ENCODE data around the gene DPP7. TPM values are rescaled to one million over a fixed set of nuclear protein-coding genes. Genes with fewer than 3 reads are reported as not detected.
A peak's percentile ranks its signal among the peaks of the same experiment; 100 is the strongest.

DPP7 gene
- total and polyA plus RNA-seq, 2 experiments from 2014 or later, result 134 to 145 TPM

- peaks cover 35% of the 10 kb centered on the region for H3K27me3 ChIP-seq (replicated peaks; ENCODE audit: insufficient read depth)
- H3K27ac ChIP-seq, result no peak overlapping the region
- in situ Hi-C loops (cut with MboI), result no loop called here
- no peaks in the 10 kb centered on the region for H3K36me3 ChIP-seq (ENCODE audit: low read depth)
- no peaks in the 10 kb centered on the region for H3K9me2 ChIP-seq (ENCODE audit: insufficient read depth)
- H3K79me2 ChIP-seq (ENCODE audit: insufficient read depth), result no peaks in the 10 kb centered on the region
- TF ChIP-seq EZH2phosphoT487 (IDR thresholded peaks at IDR 0.05; ENCODE audit: insufficient read depth, low read depth), result no peak
- no peak for TF ChIP-seq EZH2 (IDR thresholded peaks at IDR 0.05; ENCODE audit: insufficient read depth, poor library complexity, severe bottlenecking)
- no peak overlapping the region for H3K9ac ChIP-seq
- 54 to 55% methylated on average over 17 of the region's 17 CpGs for WGBS, 2 experiments (ENCODE audit: low coverage in 1 of 2, low lambda C conversion rate in 2 of 2, missing lambda C conversion rate in 2 of 2)
- no peak for DNase-seq
- H3K4me1 ChIP-seq (ENCODE audit: insufficient read depth), result no peaks in the 10 kb centered on the region
- no peaks in the 10 kb centered on the region for H3K9me3 ChIP-seq (ENCODE audit: low read depth)
- no peaks in the 10 kb centered on the region for H3F3A ChIP-seq (ENCODE audit: insufficient read depth)
- H3K4me3 ChIP-seq, result no peak overlapping the region
- H4K20me1 ChIP-seq (ENCODE audit: insufficient read depth), result no peaks in the 10 kb centered on the region
- no peak overlapping the region for H2AFZ ChIP-seq
- H3K4me2 ChIP-seq (ENCODE audit: unreplicated experiment), result no peak overlapping the region
Measured at GRCh38 chr9:137141050-137141810, 26.7 kb upstream of the DPP7 start.

GRCh38 chr9:137140151-137141012, 25.8 kb upstream of the DPP7 start:
- no peaks in the 10 kb centered on the region for H4K20me1 ChIP-seq (ENCODE audit: insufficient read depth)
- no peak overlapping the region for H3K27ac ChIP-seq
- H3K4me2 ChIP-seq (ENCODE audit: unreplicated experiment), result no peak overlapping the region
- no peaks in the 10 kb centered on the region for H3K9me3 ChIP-seq (ENCODE audit: low read depth)
- no peaks in the 10 kb centered on the region for H3K79me2 ChIP-seq (ENCODE audit: insufficient read depth)
- DNase-seq, result no peak
- no peaks in the 10 kb centered on the region for H3K36me3 ChIP-seq (ENCODE audit: low read depth)
- H3K4me3 ChIP-seq, result no peak overlapping the region
- in situ Hi-C loops (cut with MboI), result no loop called here
- peaks cover 35% of the 10 kb centered on the region for H3K27me3 ChIP-seq (replicated peaks; ENCODE audit: insufficient read depth)
- H2AFZ ChIP-seq, result no peak overlapping the region
- no peaks in the 10 kb centered on the region for H3K9me2 ChIP-seq (ENCODE audit: insufficient read depth)
- H3F3A ChIP-seq (ENCODE audit: insufficient read depth), result no peaks in the 10 kb centered on the region
- H3K4me1 ChIP-seq (ENCODE audit: insufficient read depth), result no peaks in the 10 kb centered on the region
- H3K9ac ChIP-seq, result no peak overlapping the region
- TF ChIP-seq EZH2phosphoT487 (IDR thresholded peaks at IDR 0.05; ENCODE audit: insufficient read depth, low read depth), result no peak
- TF ChIP-seq EZH2 (IDR thresholded peaks at IDR 0.05; ENCODE audit: insufficient read depth, poor library complexity, severe bottlenecking), result no peak
- 27 to 32% methylated on average over 23 to 26 of the region's 26 CpGs for WGBS, 2 experiments (ENCODE audit: low coverage in 1 of 2, low lambda C conversion rate in 2 of 2, missing lambda C conversion rate in 2 of 2)

DNA sequence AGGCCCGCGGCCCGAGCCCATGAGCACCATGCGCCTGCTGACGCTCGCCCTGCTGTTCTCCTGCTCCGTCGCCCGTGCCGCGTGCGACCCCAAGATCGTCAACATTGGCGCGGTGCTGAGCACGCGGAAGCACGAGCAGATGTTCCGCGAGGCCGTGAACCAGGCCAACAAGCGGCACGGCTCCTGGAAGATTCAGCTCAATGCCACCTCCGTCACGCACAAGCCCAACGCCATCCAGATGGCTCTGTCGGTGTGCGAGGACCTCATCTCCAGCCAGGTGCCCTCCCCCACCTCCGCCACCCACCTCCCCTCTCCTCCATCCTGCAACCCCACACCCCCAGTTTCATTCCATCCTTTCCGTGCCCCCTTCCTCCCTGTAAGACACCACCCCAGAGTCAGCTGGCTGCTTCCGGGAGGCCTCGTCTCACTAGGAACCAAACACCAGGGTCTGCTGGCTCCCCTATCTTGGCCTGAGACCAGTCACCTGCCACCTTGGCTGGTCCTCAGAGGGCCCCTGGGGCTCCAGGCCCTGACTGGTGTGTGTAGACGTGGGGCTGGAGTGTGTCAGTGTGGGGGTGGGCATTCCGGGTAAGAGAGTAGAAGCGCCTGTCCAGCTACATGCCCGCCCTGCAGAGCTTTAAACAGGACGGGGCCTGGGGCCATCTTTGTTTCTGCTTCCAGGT, 25.1 kb upstream of the DPP7 start:
- in situ Hi-C loops (cut with MboI), result no loop called here
- H3K9me2 ChIP-seq (ENCODE audit: insufficient read depth), result no peaks in the 10 kb centered on the region
- DNase-seq, result no peak
- 26 to 31% methylated on average over 21 to 28 of the region's 37 CpGs for WGBS, 2 experiments (ENCODE audit: low coverage in 1 of 2, low lambda C conversion rate in 2 of 2, missing lambda C conversion rate in 2 of 2)
- TF ChIP-seq EZH2phosphoT487 (IDR thresholded peaks at IDR 0.05; ENCODE audit: insufficient read depth, low read depth) (no peak), EZH2 (IDR thresholded peaks at IDR 0.05; ENCODE audit: insufficient read depth, poor library complexity, severe bottlenecking) (no peak)
- no peaks in the 10 kb centered on the region for H3K9me3 ChIP-seq (ENCODE audit: low read depth)
- no peaks in the 10 kb centered on the region for H3F3A ChIP-seq (ENCODE audit: insufficient read depth)
- no peaks in the 10 kb centered on the region for H3K79me2 ChIP-seq (ENCODE audit: insufficient read depth)
- no peak overlapping the region for H2AFZ ChIP-seq
- no peak overlapping the region for H3K9ac ChIP-seq
- H3K27me3 ChIP-seq (replicated peaks; ENCODE audit: insufficient read depth), result peaks cover 35% of the 10 kb centered on the region
- no peak overlapping the region for H3K4me3 ChIP-seq
- no peaks in the 10 kb centered on the region for H4K20me1 ChIP-seq (ENCODE audit: insufficient read depth)
- H3K4me1 ChIP-seq (ENCODE audit: insufficient read depth), result no peaks in the 10 kb centered on the region
- no peak overlapping the region for H3K4me2 ChIP-seq (ENCODE audit: unreplicated experiment)
- no peaks in the 10 kb centered on the region for H3K36me3 ChIP-seq (ENCODE audit: low read depth)
- no peak overlapping the region for H3K27ac ChIP-seq

GRCh38 chr9:137138722-137139467, 24.4 kb upstream of the DPP7 start, which contains the start of gene GRIN1:
Gene GRIN1 (plus strand): TSS chr9:137139154. CDS start chr9:137139487, 333 bp downstream.
- Histone ChIP-seq H3K27ac (no peak within 1 kb of the TSS), H3K4me1 (ENCODE audit: insufficient read depth) (no peaks in the 10 kb centered on the region), H3K4me3 (no peak within 1 kb of the TSS; the same call in 1 of the 2 replicates), H3K4me2 (ENCODE audit: unreplicated experiment) (no peak within 1 kb of the TSS), H3K79me2 (ENCODE audit: insufficient read depth) (no peaks in the 10 kb centered on the region), H3F3A (ENCODE audit: insufficient read depth) (no peaks in the 10 kb centered on the region), H3K36me3 (ENCODE audit: low read depth) (no peaks in the 10 kb centered on the region), H3K9me2 (ENCODE audit: insufficient read depth) (no peaks in the 10 kb centered on the region), H3K9ac (no peak within 1 kb of the TSS), H2AFZ (no peak within 1 kb of the TSS), H3K27me3 (replicated peaks; ENCODE audit: insufficient read depth) (peaks cover 35% of the 10 kb centered on the region), H4K20me1 (ENCODE audit: insufficient read depth) (no peaks in the 10 kb centered on the region), H3K9me3 (ENCODE audit: low read depth) (no peaks in the 10 kb centered on the region)
- in situ Hi-C loops (cut with MboI), result no loop called here
- no peak for TF ChIP-seq EZH2phosphoT487 (IDR thresholded peaks at IDR 0.05; ENCODE audit: insufficient read depth, low read depth)
- no peak for TF ChIP-seq EZH2 (IDR thresholded peaks at IDR 0.05; ENCODE audit: insufficient read depth, poor library complexity, severe bottlenecking)
- whole genome bisulfite sequencing, 2 experiments (ENCODE audit: low coverage in 1 of 2, low lambda C conversion rate in 2 of 2, missing lambda C conversion rate in 2 of 2), result 8 to 9% methylated on average over 68 to 77 of the region's 104 CpGs
- peak; percentile 59 for DNase-seq

Data from GM23248 (cell line).